Measurements from ENCODE around the gene TGFB1. TPM values are rescaled to one million over a fixed set of nuclear protein-coding genes. Genes with fewer than 3 reads are reported as not detected.

Gene TGFB1
- total RNA-seq, 1 donor from 2014 or later = 24.3 TPM

DNA sequence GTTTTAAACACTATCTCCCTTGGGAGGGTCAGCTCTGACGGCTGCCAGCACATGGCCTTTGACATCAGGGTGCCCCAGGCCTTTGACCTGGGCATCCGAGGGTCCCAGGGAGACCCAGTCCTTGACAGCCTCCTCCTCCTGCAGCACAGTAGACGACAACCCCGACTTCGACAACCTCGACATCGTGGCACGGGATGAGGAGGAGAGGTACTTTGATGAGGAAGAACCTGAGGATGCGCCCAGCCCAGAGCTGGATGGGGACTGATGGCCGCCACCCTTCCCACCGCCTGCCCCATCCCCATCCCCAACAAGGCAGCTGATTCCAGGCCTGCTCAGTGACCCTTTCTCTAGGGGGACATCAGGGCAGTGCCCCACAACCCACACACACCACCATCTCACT lies 31.3 kb downstream of the TGFB1 start:
- no peak overlapping the region for H3K4me3 ChIP-seq (ENCODE audit: low read depth, low read length)
- TF ChIP-seq, protein P1, sequence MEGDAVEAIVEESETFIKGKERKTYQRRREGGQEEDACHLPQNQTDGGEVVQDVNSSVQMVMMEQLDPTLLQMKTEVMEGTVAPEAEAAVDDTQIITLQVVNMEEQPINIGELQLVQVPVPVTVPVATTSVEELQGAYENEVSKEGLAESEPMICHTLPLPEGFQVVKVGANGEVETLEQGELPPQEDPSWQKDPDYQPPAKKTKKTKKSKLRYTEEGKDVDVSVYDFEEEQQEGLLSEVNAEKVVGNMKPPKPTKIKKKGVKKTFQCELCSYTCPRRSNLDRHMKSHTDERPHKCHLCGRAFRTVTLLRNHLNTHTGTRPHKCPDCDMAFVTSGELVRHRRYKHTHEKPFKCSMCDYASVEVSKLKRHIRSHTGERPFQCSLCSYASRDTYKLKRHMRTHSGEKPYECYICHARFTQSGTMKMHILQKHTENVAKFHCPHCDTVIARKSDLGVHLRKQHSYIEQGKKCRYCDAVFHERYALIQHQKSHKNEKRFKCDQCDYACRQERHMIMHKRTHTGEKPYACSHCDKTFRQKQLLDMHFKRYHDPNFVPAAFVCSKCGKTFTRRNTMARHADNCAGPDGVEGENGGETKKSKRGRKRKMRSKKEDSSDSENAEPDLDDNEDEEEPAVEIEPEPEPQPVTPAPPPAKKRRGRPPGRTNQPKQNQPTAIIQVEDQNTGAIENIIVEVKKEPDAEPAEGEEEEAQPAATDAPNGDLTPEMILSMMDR (conservative IDR thresholded peaks at IDR 0.05; ENCODE audit: low read depth, low read length) = no peak
- DNase-seq (ENCODE audit: low read depth) = no peak

- TF ChIP-seq, protein P1 (conservative IDR thresholded peaks at IDR 0.05; ENCODE audit: low read depth, low read length) = peak; percentile 78
- no peak overlapping the region for H3K4me3 ChIP-seq (ENCODE audit: low read depth, low read length)
- DNase-seq (ENCODE audit: low read depth) = no peak
Observed at GRCh38 chr19:41321600-41322270, 32.0 kb downstream of the TGFB1 start.

GRCh38 chr19:41321204-41321599 lies 32.5 kb downstream of the TGFB1 start:
- TF ChIP-seq, protein P1 (conservative IDR thresholded peaks at IDR 0.05; ENCODE audit: low read depth, low read length) = no peak
- no peak overlapping the region for H3K4me3 ChIP-seq (ENCODE audit: low read depth, low read length)
- DNase-seq (ENCODE audit: low read depth) = no peak

- H3K4me3 ChIP-seq (ENCODE audit: low read depth, low read length) = no peak overlapping the region
- DNase-seq (ENCODE audit: low read depth) = no peak
- TF ChIP-seq, protein P1 (conservative IDR thresholded peaks at IDR 0.05; ENCODE audit: low read depth, low read length) = no peak
Observed at GRCh38 chr19:41320568-41320967, 33.2 kb downstream of the TGFB1 start.

GRCh38 chr19:41320185-41320518 lies 33.6 kb downstream of the TGFB1 start:
- DNase-seq (ENCODE audit: low read depth) = no peak
- H3K4me3 ChIP-seq (ENCODE audit: low read depth, low read length) = no peak overlapping the region
- TF ChIP-seq, protein P1 (conservative IDR thresholded peaks at IDR 0.05; ENCODE audit: low read depth, low read length) = no peak

DNA sequence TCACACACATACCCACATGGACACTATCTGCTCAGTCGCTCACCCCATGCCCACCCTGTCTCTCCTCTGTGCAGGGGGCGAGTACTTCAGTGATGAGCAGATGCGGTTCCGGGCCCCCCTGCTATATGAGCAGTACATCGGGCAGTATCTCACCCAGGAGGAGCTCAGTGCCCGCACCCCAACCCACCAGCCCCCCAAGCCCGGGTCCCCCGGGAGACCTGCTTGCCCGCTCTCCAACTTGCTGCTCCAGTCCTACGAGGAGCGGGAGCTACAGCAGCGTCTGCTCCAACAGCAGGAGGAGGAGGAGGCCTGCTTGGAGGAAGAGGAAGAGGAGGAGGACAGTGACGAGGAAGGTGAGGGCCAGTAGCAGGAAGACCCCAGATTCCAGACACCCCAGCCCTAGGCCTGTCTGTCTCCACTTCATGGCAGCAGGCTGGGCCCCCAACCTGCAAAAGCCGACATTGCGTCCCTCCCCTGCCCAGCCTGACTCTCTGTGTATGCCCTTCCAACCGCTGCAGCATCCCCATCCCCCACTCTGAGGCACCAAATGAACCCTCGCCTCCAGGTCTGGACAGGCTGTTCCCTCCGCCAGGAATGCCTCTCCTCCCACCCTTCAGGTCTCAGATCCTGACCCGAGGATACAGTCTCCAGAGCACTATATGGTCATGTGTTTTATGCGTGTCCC lies 34.1 kb downstream of the TGFB1 start:
- DNase-seq (ENCODE audit: low read depth) = no peak
- no peak overlapping the region for H3K4me3 ChIP-seq (ENCODE audit: low read depth, low read length)
- TF ChIP-seq, protein P1 (conservative IDR thresholded peaks at IDR 0.05; ENCODE audit: low read depth, low read length) = no peak
